Measurements from ENCODE around the gene NANOS2. TPM values are rescaled to one million over a fixed set of nuclear protein-coding genes. Genes with fewer than 3 reads are reported as not detected.

Gene NANOS2
- total and polyA plus RNA-seq, 2 of the 4 experiments (the other 2 are of a cell fraction): not detected

- peak overlapping the region; percentile 92 for H3K27ac ChIP-seq (ENCODE audit: insufficient read depth, low read length)
- DNase-seq (peak; percentile 92), ATAC-seq (ENCODE audit: low read depth) (peak; percentile 79)
- H2BK20ac ChIP-seq (ENCODE audit: low read depth, low read length): no peak overlapping the region; the same call in 1 of the 2 replicates
- H3K4me2 ChIP-seq (ENCODE audit: low read depth, low read length): peak overlapping the region; percentile 86
- H3K23ac ChIP-seq (ENCODE audit: low read depth, low read length): peak overlapping the region; percentile 65
- TF ChIP-seq MAZ (IDR thresholded peaks at IDR 0.05; ENCODE audit: borderline replicate concordance, low read depth, low read length) (peak; percentile 97; the same call in 1 of the 2 replicates), RCOR1 (IDR thresholded peaks at IDR 0.05; ENCODE audit: insufficient replicate concordance, low read length) (no peak), RFX5 (IDR thresholded peaks at IDR 0.05; ENCODE audit: low read depth, low read length) (no peak), FOS (IDR thresholded peaks at IDR 0.05; ENCODE audit: low read depth, low read length) (no peak), NFE2L2 (IDR thresholded peaks at IDR 0.05; ENCODE audit: low read depth, low read length) (no peak), CHD1 (IDR thresholded peaks at IDR 0.05; ENCODE audit: low read depth, low read length) (peak; percentile 76), MXI1 (IDR thresholded peaks at IDR 0.05; ENCODE audit: borderline replicate concordance, low read depth, low read length) (0 out of 2 replicates have a peak, but pooled peaks have one; percentile 17), POLR2A (IDR thresholded peaks at IDR 0.05; ENCODE audit: low read depth, low read length) (peak; percentile 30; the same call in 1 of the 2 replicates), MAFK (IDR thresholded peaks at IDR 0.05; ENCODE audit: low read depth, low read length) (no peak), CTCF (conservative IDR thresholded peaks at IDR 0.05; ENCODE audit: low read depth, low read length) (no peak), SMC3 (IDR thresholded peaks at IDR 0.05; ENCODE audit: low read depth, low read length) (0 out of 2 replicates have a peak, but pooled peaks have one; percentile 3), BHLHE40 (IDR thresholded peaks at IDR 0.05; ENCODE audit: low read depth, low read length) (no peak), CEBPB (IDR thresholded peaks at IDR 0.05; ENCODE audit: low read depth, low read length) (0 out of 2 replicates have a peak, but pooled peaks have one; percentile 19)
- TF ChIP-seq, protein P1, sequence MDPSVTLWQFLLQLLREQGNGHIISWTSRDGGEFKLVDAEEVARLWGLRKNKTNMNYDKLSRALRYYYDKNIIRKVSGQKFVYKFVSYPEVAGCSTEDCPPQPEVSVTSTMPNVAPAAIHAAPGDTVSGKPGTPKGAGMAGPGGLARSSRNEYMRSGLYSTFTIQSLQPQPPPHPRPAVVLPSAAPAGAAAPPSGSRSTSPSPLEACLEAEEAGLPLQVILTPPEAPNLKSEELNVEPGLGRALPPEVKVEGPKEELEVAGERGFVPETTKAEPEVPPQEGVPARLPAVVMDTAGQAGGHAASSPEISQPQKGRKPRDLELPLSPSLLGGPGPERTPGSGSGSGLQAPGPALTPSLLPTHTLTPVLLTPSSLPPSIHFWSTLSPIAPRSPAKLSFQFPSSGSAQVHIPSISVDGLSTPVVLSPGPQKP (IDR thresholded peaks at IDR 0.05; ENCODE audit: borderline replicate concordance, low read depth, low read length): no peak
- peak overlapping the region; percentile 98 for H3K14ac ChIP-seq (replicated peaks; ENCODE audit: low read depth, low read length)
- peak overlapping the region; percentile 86 for H4K5ac ChIP-seq (ENCODE audit: low read depth, low read length)
- CTCF ChIA-PET: no interaction called here
- H3K4ac ChIP-seq (ENCODE audit: low read depth, low read length): peak overlapping the region; percentile 97
- in situ Hi-C loops (cut with MboI; ENCODE audit: low sequenced_read_pairs): no loop called here
- H4K91ac ChIP-seq (ENCODE audit: insufficient read depth, low read depth, low read length): peak overlapping the region; percentile 97
- H2AK9ac ChIP-seq (replicated peaks; ENCODE audit: low read depth, low read length, poor library complexity): peak overlapping the region; percentile 93
- H3K27me3 ChIP-seq (ENCODE audit: control insufficient read depth, insufficient read depth, low read length): no peaks in the 10 kb centered on the region
- no peaks in the 10 kb centered on the region for H3K9me3 ChIP-seq (ENCODE audit: control insufficient read depth, insufficient read depth, low read length)
- peak overlapping the region; percentile 75 for H2BK120ac ChIP-seq (ENCODE audit: low read depth, low read length)
- peak overlapping the region; percentile 99 to 100 for H4K8ac ChIP-seq (ENCODE audit: low read depth in 2 of 2, low read length in 2 of 2)
- H3K4me1 ChIP-seq (ENCODE audit: control insufficient read depth, insufficient read depth, low read length): peaks cover 10% of the 10 kb centered on the region
- peak overlapping the region; percentile 89 for H3K9ac ChIP-seq (ENCODE audit: low read depth, low read length)
- peak overlapping the region; percentile 85 for H2AK5ac ChIP-seq (ENCODE audit: low read depth, low read length)
- dilution Hi-C loops (cut with HindIII; ENCODE audit: low sequenced_read_pairs, unreplicated experiment): no loop called here
- peak overlapping the region; percentile 95 for H2AFZ ChIP-seq (replicated peaks; ENCODE audit: low read length, poor library complexity)
- intact Hi-C loops (cut with micrococcal nuclease): loop anchor here (2.0 to 5.0 kb wide), 2 partner anchors 24 to 111 kb away; partner anchors contain the start of genes CCDC61 and SYMPK
- peak overlapping the region; percentile 75 for H3K56ac ChIP-seq (ENCODE audit: extremely low read depth, insufficient read depth, low read length)
- peak overlapping the region; percentile 86 for H2BK5ac ChIP-seq (ENCODE audit: low read depth, low read length, poor library complexity, severe bottlenecking)
- H3K18ac ChIP-seq (ENCODE audit: low read depth, low read length): peak overlapping the region; percentile 68
- H2BK15ac ChIP-seq (ENCODE audit: low read depth, low read length): peak overlapping the region; percentile 55; the same call in 1 of the 3 replicates
- peaks cover 15% of the 10 kb centered on the region for H4K20me1 ChIP-seq (ENCODE audit: insufficient read depth, low read length)
- peaks cover 6% of the 10 kb centered on the region; the same call in 1 of the 2 replicates for H3K9me1 ChIP-seq (ENCODE audit: insufficient read depth, low read length)
- H3K79me1 ChIP-seq (ENCODE audit: low read depth in 1 of 2, low read length in 2 of 2): peaks cover 8 to 30% of the 10 kb centered on the region in 2 experiments
- peak overlapping the region; percentile 74 for H3K4me3 ChIP-seq (ENCODE audit: insufficient read depth, low read depth, low read length)
- 0% methylated on average over 7 of the region's 32 CpGs; no CpG with 5 or more reads in 1 of the 2 experiments for WGBS, 2 experiments (ENCODE audit: extremely low coverage in 2 of 2, insufficient read length in 1 of 2)
- peaks cover 8% of the 10 kb centered on the region; the same call in 1 of the 2 replicates for H3K36me3 ChIP-seq (ENCODE audit: control insufficient read depth, insufficient read depth, low read length)
- POLR2A ChIA-PET (ENCODE audit: unreplicated experiment): no interaction called here
- BruUV-seq (replicated peaks): no TSS peak
Observed at GRCh38 chr19:45886427-45887199, 28.0 kb downstream of the NANOS2 start.
